H9 (cell line): Measurements from ENCODE around the gene BTG3. TPM values are rescaled to one million over a fixed set of nuclear protein-coding genes. Genes with fewer than 3 reads are reported as not detected.

ENCODE experiments used
- DNase-seq: peaks from one replicate; pipeline ENCODE4 v3.0.0-alpha.2; 2017
- H2AFZ ChIP-seq: one replicate; pipeline ENCODE4 v1.6.1; 2013; ENCODE audit warnings: mild to moderate bottlenecking, low read length, control low read depth, moderate library complexity
- H2AK5ac ChIP-seq: 2 replicates; pipeline ENCODE4 v1.6.1; 2013; ENCODE audit warnings: low read length, control low read depth, mixed read lengths; ENCODE audit not compliant: insufficient read length
- H2BK120ac ChIP-seq: one replicate; pipeline ENCODE4 v1.6.1; 2013; ENCODE audit warnings: low read depth, mild to moderate bottlenecking, low read length, control low read depth, inconsistent platforms; ENCODE audit not compliant: poor library complexity, severe bottlenecking
- H2BK12ac ChIP-seq: 2 replicates; pipeline ENCODE4 v1.6.1; 2013; ENCODE audit warnings: low read length, control low read depth, mixed read lengths, low read depth; ENCODE audit not compliant: insufficient read length
- H2BK15ac ChIP-seq: 2 replicates; pipeline ENCODE4 v1.6.1; 2013; ENCODE audit warnings: low read depth, low read length, control low read depth
- H2BK20ac ChIP-seq: one replicate; pipeline ENCODE4 v1.6.1; 2013; ENCODE audit warnings: low read depth, mild to moderate bottlenecking, low read length, control low read depth, inconsistent platforms; ENCODE audit not compliant: poor library complexity, severe bottlenecking
- H2BK5ac ChIP-seq: 2 replicates; pipeline ENCODE4 v1.6.1; 2013; ENCODE audit warnings: low read length, control low read depth, mixed read lengths; ENCODE audit not compliant: insufficient read length
- H3K14ac ChIP-seq: 2 replicates; pipeline ENCODE4 v1.6.1; 2013; ENCODE audit warnings: low read length, control low read depth; ENCODE audit not compliant: insufficient read depth
- H3K18ac ChIP-seq: 2 replicates; pipeline ENCODE4 v1.6.1; 2013; ENCODE audit warnings: low read depth, mild to moderate bottlenecking, mixed read lengths, low read length, control low read depth; ENCODE audit not compliant: insufficient read length
- H3K23ac ChIP-seq: 2 replicates; pipeline ENCODE4 v1.6.1; 2013; ENCODE audit warnings: low read length, control low read depth, mixed read lengths, low read depth; ENCODE audit not compliant: insufficient read length
- H3K23me2 ChIP-seq: 2 replicates; pipeline ENCODE4 v1.6.1; 2013; ENCODE audit warnings: low read depth, mild to moderate bottlenecking, mixed read lengths, low read length, control low read depth; ENCODE audit not compliant: insufficient read length, poor library complexity, severe bottlenecking
- H3K27ac ChIP-seq: 2 replicates; pipeline ENCODE4 v1.5.1; 2013; ENCODE audit warnings: low read length, control low read depth, mixed read lengths, low read depth; ENCODE audit not compliant: insufficient read length
- H3K27me3 ChIP-seq: 2 replicates; pipeline ENCODE4 v1.6.1; 2013; ENCODE audit warnings: low read length, control low read depth, inconsistent platforms; ENCODE audit not compliant: insufficient read depth
- H3K4ac ChIP-seq: 2 replicates; pipeline ENCODE4 v1.6.1; 2013; ENCODE audit warnings: low read depth, mild to moderate bottlenecking, control low read depth, inconsistent platforms, low read length, moderate library complexity
- H3K4me1 ChIP-seq: 2 replicates; pipeline ENCODE4 v1.6.1; 2013; ENCODE audit warnings: low read length, control low read depth, inconsistent platforms; ENCODE audit not compliant: insufficient read depth
- H3K4me2 ChIP-seq: 2 replicates; pipeline ENCODE4 v1.6.1; 2013; ENCODE audit warnings: low read length, control low read depth, mixed read lengths; ENCODE audit not compliant: insufficient read length, insufficient read depth
- H3K56ac ChIP-seq: 2 replicates; pipeline ENCODE4 v1.6.1; 2013; ENCODE audit warnings: low read depth, mild to moderate bottlenecking, mixed read lengths, low read length, control low read depth; ENCODE audit not compliant: insufficient read length
- H3K79me1 ChIP-seq: 2 replicates; pipeline ENCODE4 v1.6.1; 2013; ENCODE audit warnings: low read depth, mild to moderate bottlenecking, moderate library complexity, low read length, control low read depth, inconsistent platforms; ENCODE audit not compliant: insufficient read depth, poor library complexity, severe bottlenecking
- H3K79me2 ChIP-seq: 2 replicates; pipeline ENCODE4 v1.6.1; 2013; ENCODE audit warnings: low read length, control low read depth, inconsistent platforms; ENCODE audit not compliant: insufficient read depth
- H3K9ac ChIP-seq: 2 replicates; pipeline ENCODE4 v1.6.1; 2013; ENCODE audit warnings: low read length, control low read depth, mixed read lengths; ENCODE audit not compliant: insufficient read length; ENCODE audit errors: extremely low read depth
- H3K9me3 ChIP-seq: one replicate; pipeline ENCODE4 v1.6.1; 2013; ENCODE audit warnings: low read depth, low read length, inconsistent platforms; ENCODE audit not compliant: control insufficient read depth
- H3T11ph ChIP-seq: one replicate; pipeline ENCODE4 v1.6.1; 2013; ENCODE audit warnings: mild to moderate bottlenecking, low read length, control low read depth, inconsistent platforms
- H4K20me1 ChIP-seq: one replicate; pipeline ENCODE4 v1.6.1; 2013; ENCODE audit not compliant: control insufficient read depth, insufficient read length, insufficient read depth
- H4K5ac ChIP-seq: 2 replicates; pipeline ENCODE4 v1.6.1; 2013; ENCODE audit warnings: low read depth, mild to moderate bottlenecking, mixed read lengths, low read length, control low read depth; ENCODE audit not compliant: insufficient read length
- H4K8ac ChIP-seq: replicated peaks from 2 replicates; pipeline ENCODE4 v1.6.1; 2013; ENCODE audit warnings: low read length, control low read depth, mixed read lengths, low read depth; ENCODE audit not compliant: insufficient read length
- H4K91ac ChIP-seq: 2 replicates; pipeline ENCODE4 v1.6.1; 2013; ENCODE audit warnings: low read depth, mild to moderate bottlenecking, moderate library complexity, mixed read lengths, low read length, control low read depth; ENCODE audit not compliant: insufficient read length
- H3K27ac Mint-ChIP-seq, 3 experiments: 2 replicates in 2 of 3; 3 replicates in 1 of 3; pipeline ENCODE4 v1.8.0; 2020 to 2021; ENCODE audit warnings: mixed read lengths in 3 of 3, mild to moderate bottlenecking in 1 of 3, moderate library complexity in 1 of 3
- H3K27me3 Mint-ChIP-seq: 2 replicates; pipeline ENCODE4 v1.8.0; 2021; ENCODE audit warnings: low read depth, mild to moderate bottlenecking, moderate library complexity, mixed read lengths
- H3K36me3 Mint-ChIP-seq, 3 experiments: 2 replicates in 2 of 3; 3 replicates in 1 of 3; pipeline ENCODE4 v1.8.0; 2020 to 2021; ENCODE audit warnings: low read depth in 3 of 3, mixed read lengths in 3 of 3; ENCODE audit not compliant: insufficient read depth in 1 of 3
- H3K4me1 Mint-ChIP-seq, 2 experiments: 2 replicates each; pipeline ENCODE4 v1.8.0; 2020; ENCODE audit warnings: mixed read lengths in 2 of 2
- H3K4me3 Mint-ChIP-seq, 2 experiments: 2 replicates in 1 of 2; 3 replicates in 1 of 2; pipeline ENCODE4 v1.8.0; 2020 to 2021; ENCODE audit warnings: mild to moderate bottlenecking in 2 of 2, mixed read lengths in 2 of 2, moderate library complexity in 1 of 2
- H3K9me3 Mint-ChIP-seq, 2 experiments: 2 replicates in 1 of 2; 3 replicates in 1 of 2; pipeline ENCODE4 v1.8.0; 2020; ENCODE audit warnings: mild to moderate bottlenecking in 2 of 2, mixed read lengths in 2 of 2, moderate library complexity in 1 of 2
- CTCF ChIP-seq: fragments of 200-600 bp; sonication (generic); conservative IDR thresholded peaks from 3 replicates; pipeline ENCODE4 v1.8.0; 2021; ENCODE audit warnings: antibody characterized with exemption, mild to moderate bottlenecking
- WGBS: extraction: QIAGEN DNeasy Blood & Tissue Kit; methylation state at CpG from one replicate; pipeline ENCODE4 v1.1.7; 2013; ENCODE audit warnings: missing lambda C conversion rate, low lambda C conversion rate, mixed read lengths; ENCODE audit not compliant: insufficient read length; ENCODE audit errors: extremely low coverage; 5-methylcytosine and 5-hydroxymethylcytosine counted together
- total RNA-seq: library from RNA; stranded (reverse); gene quantifications from 2 replicates; pipeline ENCODE4 v1.2.1, GENCODE V29; 2021

BTG3 gene
- total RNA-seq, 1 experiment from 2014 or later = 32.2 TPM

- H2AK5ac ChIP-seq = no peak overlapping the region
- no peaks in the 10 kb centered on the region for H4K20me1 ChIP-seq
- H3K14ac ChIP-seq = no peak overlapping the region
- no peaks in the 10 kb centered on the region for H3K9me3 ChIP-seq
- no peak overlapping the region for H3K9ac ChIP-seq
- H3K27ac ChIP-seq = no peak overlapping the region
- H3T11ph ChIP-seq = no peak overlapping the region
- H2BK5ac ChIP-seq = no peak overlapping the region
- no peak overlapping the region for H3K4ac ChIP-seq
- no peak overlapping the region for H2BK20ac ChIP-seq
- Mint-ChIP-seq H3K4me3 (no peak overlapping the region), H3K4me1 (peaks cover 0 to 2% of the 10 kb centered on the region in 2 experiments; a peak in 2 of 4 replicates), H3K27me3 (no peaks in the 10 kb centered on the region; the same call in 1 of the 2 replicates), H3K27ac (no peak overlapping the region), H3K9me3 (peaks cover 4 to 12% of the 10 kb centered on the region in 2 experiments), H3K36me3 (peaks cover 2 to 6% (median 3%) of the 10 kb centered on the region in 3 experiments; a peak in 4 of 7 replicates)
- no peak overlapping the region for H2AFZ ChIP-seq
- H3K79me2 ChIP-seq = no peaks in the 10 kb centered on the region
- no peaks in the 10 kb centered on the region for H3K4me1 ChIP-seq
- no peak overlapping the region for H2BK12ac ChIP-seq
- no peak overlapping the region for H4K91ac ChIP-seq
- H3K18ac ChIP-seq = no peak overlapping the region
- H4K5ac ChIP-seq = no peak overlapping the region
- H3K27me3 ChIP-seq = no peaks in the 10 kb centered on the region
- H2BK15ac ChIP-seq = no peak overlapping the region
- no peak overlapping the region for H3K23ac ChIP-seq
- H4K8ac ChIP-seq = no peak overlapping the region
- no peak overlapping the region for H3K4me2 ChIP-seq
- no peak overlapping the region for H2BK120ac ChIP-seq
- no peak for DNase-seq
- H3K79me1 ChIP-seq = no peaks in the 10 kb centered on the region
- no peaks in the 10 kb centered on the region for H3K23me2 ChIP-seq
- no CpG with 5 or more reads among the region's 2 CpGs for WGBS
- TF ChIP-seq CTCF = no peak
- H3K56ac ChIP-seq = no peak overlapping the region
These were observed 28.1 kb upstream of the BTG3 start for GRCh38 chr21:17640821-17641220.
